Activated naive CD4-positive, alpha-beta T cell treated with anti-CD3 and anti-CD28 coated beads for 36 hours (primary cell): ENCODE measurements around the gene ARL8B. TPM values are rescaled to one million over a fixed set of nuclear protein-coding genes. Genes with fewer than 3 reads are reported as not detected.
"Not testable (repeated sequence)": the region's sequence is repeated elsewhere in the genome, so short reads cannot be mapped to it uniquely, and the experiment has no call there.

Source experiments
- CTCF ChIA-PET: fragments of 350-600 bp; sonication (Branson Sonifier 250); formaldehyde crosslinking; loops from one replicate; lab custom pipeline; 2021; ENCODE audit warnings: antibody characterized with exemption; lab: Charles Lee
- DNase-seq: peaks from one replicate; pipeline ENCODE4 v3.0.0-alpha.2; 2020
- H3K27ac Mint-ChIP-seq: one replicate; pipeline ENCODE4 v1.8.0; 2021; ENCODE audit warnings: mild to moderate bottlenecking, mixed read lengths
- H3K27me3 Mint-ChIP-seq: one replicate; pipeline ENCODE4 v1.8.0; 2021; ENCODE audit warnings: low read depth, mixed read lengths
- H3K36me3 Mint-ChIP-seq: one replicate; pipeline ENCODE4 v1.8.0; 2021; ENCODE audit warnings: low read depth, mixed read lengths
- H3K4me1 Mint-ChIP-seq: one replicate; pipeline ENCODE4 v1.8.0; 2021; ENCODE audit warnings: low read depth, mixed read lengths
- H3K4me3 Mint-ChIP-seq: one replicate; pipeline ENCODE4 v1.8.0; 2021; ENCODE audit warnings: mild to moderate bottlenecking, moderate library complexity, mixed read lengths
- H3K9me3 Mint-ChIP-seq: one replicate; pipeline ENCODE4 v1.8.0; 2021; ENCODE audit warnings: mixed read lengths
- intact Hi-C: fragments of 100-400 bp; cut with micrococcal nuclease; formaldehyde crosslinking; loops from one replicate; pipeline ENCODE4 v1.15.1; 2023
- total RNA-seq, 2 experiments: library from RNA; stranded (reverse); gene quantifications; one replicate each; pipeline ENCODE4 v1.2.3, GENCODE V29; 2021

ARL8B gene
- total RNA-seq, 2 experiments from 2014 or later: 38.4 to 39.3 TPM

DNA sequence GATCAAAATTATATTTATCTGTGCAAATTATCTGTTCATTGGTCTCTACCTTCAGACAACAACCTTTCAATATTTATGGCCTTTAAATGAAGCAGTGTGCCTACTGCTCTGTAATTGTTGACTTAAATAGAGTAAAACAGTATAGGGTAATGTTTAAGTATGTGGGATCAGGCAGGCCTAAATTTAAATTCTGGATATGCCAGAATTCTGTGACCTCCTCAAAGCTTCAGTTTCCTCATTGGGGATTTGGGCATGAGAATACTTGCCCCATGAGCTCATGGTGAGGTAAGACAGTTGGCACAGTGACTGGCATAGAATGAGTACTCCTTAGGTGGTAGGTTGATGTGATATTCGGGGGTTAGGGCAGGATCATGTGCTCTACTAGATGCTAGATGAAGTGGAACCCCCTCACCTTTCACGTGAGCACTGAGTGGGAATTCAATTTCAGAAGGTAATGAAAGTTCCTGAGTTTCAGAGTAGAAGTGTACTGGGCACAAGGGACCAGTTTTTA lies 14.9 kb downstream of the ARL8B start:
- peak overlapping the region; percentile 66 for H3K27ac Mint-ChIP-seq
- no peaks in the 10 kb centered on the region for H3K27me3 Mint-ChIP-seq
- H3K9me3 Mint-ChIP-seq: no peaks in the 10 kb centered on the region
- no peak overlapping the region for H3K4me3 Mint-ChIP-seq
- intact Hi-C loops: loop anchor here (1.0 to 5.0 kb wide), 7 partner anchors 24 to 290 kb away; partner anchors contain the start of gene EDEM1
- no peak for DNase-seq
- CTCF ChIA-PET: interaction anchor here (0.6 to 2.8 kb wide), 11 partner anchors 10 to 107 kb away, joined by 3 to 20 read pairs (median 5); no protein-coding TSS in a partner anchor
- H3K4me1 Mint-ChIP-seq: peaks cover 69% of the 10 kb centered on the region
- peaks cover 1% of the 10 kb centered on the region for H3K36me3 Mint-ChIP-seq

DNA sequence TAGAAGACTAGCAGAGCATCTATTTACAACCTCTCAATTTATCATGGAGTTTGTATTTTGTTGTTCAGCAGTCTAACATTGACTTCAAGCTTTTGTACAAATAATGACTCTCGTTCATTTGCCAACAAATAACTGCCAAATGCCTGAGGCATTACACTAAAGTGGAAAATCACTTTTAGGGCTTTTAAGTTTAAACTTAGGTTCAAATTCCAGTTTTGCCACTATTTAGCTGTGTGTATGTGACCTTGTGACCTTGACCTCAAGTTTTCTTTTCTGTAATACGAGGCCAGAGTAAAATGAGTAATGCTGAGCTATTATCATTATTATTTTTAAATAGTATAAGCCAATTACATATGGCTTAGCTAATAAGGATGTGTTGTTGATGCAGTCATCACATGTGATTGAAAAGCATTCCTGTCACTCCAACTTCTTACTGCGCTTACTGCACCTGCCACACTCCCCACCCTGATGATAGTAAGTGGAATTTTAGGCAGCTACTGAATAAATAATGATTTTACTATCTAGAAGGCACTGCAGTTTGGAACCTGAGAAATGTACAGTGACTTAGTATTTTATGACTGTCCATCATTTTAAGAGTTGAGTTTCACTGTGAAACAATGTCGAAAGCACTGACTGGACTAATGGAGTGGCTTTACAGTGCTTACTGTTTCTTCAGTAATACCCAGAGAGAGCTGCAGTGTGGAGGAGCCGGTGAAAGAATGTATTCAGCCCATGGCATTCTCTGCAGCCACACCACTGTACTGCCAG lies 16.3 kb downstream of the ARL8B start:
- CTCF ChIA-PET: interaction anchor here (0.7 to 2.8 kb wide), 5 partner anchors 47 to 154 kb away, joined by 3 to 6 read pairs (median 4); no protein-coding TSS in a partner anchor
- no peak for DNase-seq
- H3K9me3 Mint-ChIP-seq: no peaks in the 10 kb centered on the region
- no peak overlapping the region for H3K27ac Mint-ChIP-seq
- peaks cover 65% of the 10 kb centered on the region for H3K4me1 Mint-ChIP-seq
- H3K36me3 Mint-ChIP-seq: peaks cover 1% of the 10 kb centered on the region
- H3K27me3 Mint-ChIP-seq: no peaks in the 10 kb centered on the region
- intact Hi-C loops: loop anchor here (5.0 kb wide), 1 partner anchor 289 kb away; no protein-coding TSS in a partner anchor
- no peak overlapping the region for H3K4me3 Mint-ChIP-seq

DNA sequence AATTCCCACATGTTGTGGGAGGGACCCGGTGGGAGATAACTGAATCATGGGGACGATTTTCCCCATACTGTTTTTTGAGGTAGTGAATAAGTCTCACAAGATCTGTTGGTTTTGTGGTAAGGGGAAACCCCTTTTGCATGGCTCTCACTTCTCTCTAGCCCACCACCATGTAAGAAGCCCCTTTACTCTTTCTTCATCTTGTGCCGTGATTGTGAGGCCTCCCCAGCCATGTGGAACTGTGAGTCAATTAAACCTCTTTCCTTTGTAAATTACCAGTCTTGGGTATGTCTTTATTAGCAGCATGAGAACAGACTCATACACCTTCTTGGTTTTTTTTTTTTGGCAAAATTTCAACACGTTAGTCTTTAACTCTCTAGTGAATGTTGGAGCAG lies 18.1 kb downstream of the ARL8B start:
- no peak for DNase-seq
- no peaks in the 10 kb centered on the region for H3K27me3 Mint-ChIP-seq
- CTCF ChIA-PET: interaction anchor here (0.6 kb wide), 1 partner anchor 11 kb away, joined by 4 read pairs; no protein-coding TSS in a partner anchor
- peaks cover 6% of the 10 kb centered on the region for H3K36me3 Mint-ChIP-seq
- no peaks in the 10 kb centered on the region for H3K9me3 Mint-ChIP-seq
- peaks cover 66% of the 10 kb centered on the region for H3K4me1 Mint-ChIP-seq
- no peak overlapping the region for H3K27ac Mint-ChIP-seq
- no peak overlapping the region for H3K4me3 Mint-ChIP-seq
- intact Hi-C loops: no loop called here

DNA sequence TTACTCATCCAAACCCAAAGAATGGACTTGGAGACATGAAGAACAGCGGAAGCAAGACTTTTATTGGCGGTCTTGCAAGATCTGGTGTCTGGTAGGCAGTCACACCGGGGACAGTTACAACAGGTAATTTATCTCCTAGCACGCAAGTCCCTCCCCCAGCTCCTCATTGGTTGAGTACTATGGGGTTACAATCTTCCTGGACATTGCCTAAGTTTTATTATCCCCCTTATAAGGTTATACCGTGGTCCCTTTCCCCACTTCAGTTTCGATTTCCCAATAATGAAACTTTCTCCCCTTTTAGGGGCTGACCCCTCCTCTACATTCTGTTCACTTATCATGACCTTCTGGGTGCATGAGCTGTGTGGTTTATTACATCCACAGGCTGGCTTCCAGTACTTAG lies 18.7 kb downstream of the ARL8B start:
- CTCF ChIA-PET: no interaction called here
- Mint-ChIP-seq H3K27ac (no peak overlapping the region), H3K36me3 (peaks cover 10% of the 10 kb centered on the region), H3K4me3 (no peak overlapping the region), H3K27me3 (no peaks in the 10 kb centered on the region), H3K9me3 (no peaks in the 10 kb centered on the region), H3K4me1 (peaks cover 66% of the 10 kb centered on the region)
- DNase-seq: no peak
- intact Hi-C loops: no loop called here

DNA sequence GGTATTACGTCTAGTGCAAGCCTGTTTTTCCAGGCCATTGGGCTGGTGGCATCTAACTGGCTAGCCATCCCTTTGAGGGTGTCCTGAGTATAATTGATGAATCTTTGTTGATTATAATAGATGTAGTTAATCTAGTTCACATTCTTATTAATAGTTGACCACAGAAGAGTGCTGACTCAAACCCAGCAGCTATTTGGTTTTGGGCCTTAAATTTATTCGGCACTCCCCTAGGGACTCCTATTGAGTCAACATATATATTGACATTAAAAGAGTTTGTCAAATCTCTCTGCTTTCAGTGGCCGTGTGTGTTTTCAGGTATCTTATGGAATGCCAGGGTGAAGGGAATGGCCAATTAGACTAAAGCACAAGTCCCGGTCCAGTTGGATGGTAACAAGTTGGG lies 19.7 kb downstream of the ARL8B start:
- H3K27ac Mint-ChIP-seq: no peak overlapping the region
- peaks cover 15% of the 10 kb centered on the region for H3K36me3 Mint-ChIP-seq
- no peak for DNase-seq
- intact Hi-C loops: no loop called here
- H3K9me3 Mint-ChIP-seq: peaks cover 4% of the 10 kb centered on the region
- H3K4me3 Mint-ChIP-seq: no peak overlapping the region
- H3K4me1 Mint-ChIP-seq: peaks cover 58% of the 10 kb centered on the region
- H3K27me3 Mint-ChIP-seq: no peaks in the 10 kb centered on the region
- CTCF ChIA-PET: no interaction called here

DNA sequence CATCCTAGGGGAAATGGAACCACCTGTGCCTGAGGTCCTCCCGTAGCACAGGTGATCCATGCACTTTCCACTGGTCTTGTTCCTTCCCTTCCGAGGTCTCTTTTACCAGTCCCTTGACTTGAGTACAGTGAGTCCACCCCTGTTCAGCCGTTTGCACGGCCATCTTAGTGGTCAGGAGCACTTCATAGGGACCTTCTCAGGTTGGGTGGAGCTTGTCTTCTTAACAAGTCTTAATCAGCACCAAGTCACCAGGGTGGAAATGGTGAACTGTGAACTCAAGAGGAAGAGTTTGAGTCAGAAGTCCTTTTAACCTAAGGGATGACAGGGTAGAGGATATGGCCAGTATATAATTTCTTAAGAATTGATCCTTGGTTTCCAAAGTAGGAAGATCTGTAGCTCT lies 21.4 kb downstream of the ARL8B start:
- peaks cover 10% of the 10 kb centered on the region for H3K9me3 Mint-ChIP-seq
- H3K4me1 Mint-ChIP-seq: peaks cover 58% of the 10 kb centered on the region
- no peak for DNase-seq
- H3K27me3 Mint-ChIP-seq: no peaks in the 10 kb centered on the region
- no peak overlapping the region for H3K4me3 Mint-ChIP-seq
- CTCF ChIA-PET: no interaction called here
- H3K27ac Mint-ChIP-seq: no peak overlapping the region
- intact Hi-C loops: no loop called here
- H3K36me3 Mint-ChIP-seq: peaks cover 30% of the 10 kb centered on the region

DNA sequence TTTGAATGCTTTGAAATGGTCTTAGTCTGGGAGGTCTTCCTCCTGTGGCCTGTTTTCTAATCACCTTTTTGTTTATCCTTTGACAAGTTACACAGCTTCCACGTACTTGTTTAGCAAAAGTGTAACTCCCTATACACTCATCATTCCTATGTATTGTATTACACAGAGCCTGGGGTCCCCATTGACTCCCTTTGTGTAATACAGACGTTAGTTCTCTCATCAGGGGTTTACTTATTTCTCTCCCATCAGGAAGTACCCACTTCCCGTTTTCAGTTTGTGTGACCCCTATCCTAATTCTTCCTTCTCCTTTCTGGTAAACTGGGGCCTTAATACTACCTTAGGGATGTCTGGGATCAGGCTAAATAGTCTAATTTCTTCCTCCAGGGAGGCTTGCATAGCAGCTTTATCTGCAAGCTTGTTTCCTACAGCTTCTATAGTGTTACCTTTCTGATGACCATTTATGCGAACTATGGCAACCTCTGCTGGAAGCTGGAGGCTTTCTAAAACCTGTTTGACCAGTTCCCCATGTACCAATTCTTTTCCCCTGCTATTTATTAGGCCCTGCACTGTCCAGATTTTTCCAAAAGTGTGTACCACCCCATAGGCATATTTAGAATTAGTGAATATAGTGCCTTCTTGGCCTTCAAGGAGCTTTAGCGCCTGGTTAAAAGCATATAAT lies 22.4 kb downstream of the ARL8B start:
- H3K9me3 Mint-ChIP-seq: peaks cover 10% of the 10 kb centered on the region
- H3K36me3 Mint-ChIP-seq: peaks cover 30% of the 10 kb centered on the region

DNA sequence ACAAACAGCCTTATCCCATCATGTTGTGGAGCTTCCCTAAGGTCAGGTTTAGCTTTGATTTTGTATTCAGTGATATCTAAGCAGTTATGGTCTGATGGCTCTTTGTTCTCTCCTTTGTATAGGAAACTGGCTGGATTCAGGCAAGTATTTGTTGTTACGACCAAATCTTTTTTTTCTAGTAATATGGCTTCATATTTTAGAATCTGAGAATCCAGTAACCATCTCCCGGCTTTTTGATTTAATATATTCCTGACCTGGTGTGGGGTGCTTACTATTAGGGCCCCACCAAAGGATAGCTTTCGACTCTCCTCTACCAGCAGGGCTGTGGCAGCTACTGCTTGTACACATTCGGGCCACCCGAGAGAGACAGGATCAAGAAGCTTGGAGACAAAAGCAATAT lies 23.0 kb downstream of the ARL8B start:
- Mint-ChIP-seq H3K27me3 (no peaks in the 10 kb centered on the region), H3K9me3 (peaks cover 10% of the 10 kb centered on the region), H3K4me3 (no peak overlapping the region), H3K4me1 (peaks cover 57% of the 10 kb centered on the region), H3K27ac (no peak overlapping the region), H3K36me3 (peaks cover 34% of the 10 kb centered on the region)
- intact Hi-C loops: no loop called here
- no peak for DNase-seq
- CTCF ChIA-PET: no interaction called here

More for the DNA sequence above, 22.4 kb downstream of the ARL8B start:
- no peaks in the 10 kb centered on the region for H3K27me3 Mint-ChIP-seq
- CTCF ChIA-PET: no interaction called here
- H3K4me3 Mint-ChIP-seq: no peak overlapping the region
- H3K4me1 Mint-ChIP-seq: peaks cover 58% of the 10 kb centered on the region
- no peak overlapping the region for H3K27ac Mint-ChIP-seq
- DNase-seq: no peak
- intact Hi-C loops: no loop called here

DNA sequence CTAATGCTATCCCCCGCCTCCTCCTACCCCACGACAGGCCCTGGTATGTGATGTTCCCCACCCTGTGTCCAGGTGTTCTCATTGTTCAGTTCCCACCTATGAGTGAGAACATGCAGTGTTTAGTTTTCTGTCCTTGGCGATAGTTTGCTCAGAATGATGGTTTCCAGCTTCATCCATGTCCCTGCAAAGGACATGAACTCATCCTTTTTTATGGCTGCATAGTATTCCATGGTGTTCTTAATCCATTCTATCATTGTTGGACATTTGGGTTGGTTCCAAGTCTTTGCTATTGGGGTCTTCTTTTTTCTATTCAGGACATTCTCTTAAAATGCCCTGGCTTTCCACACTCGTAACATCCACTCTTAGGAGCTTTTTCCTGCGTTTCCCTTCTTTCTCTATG lies 25.1 kb downstream of the ARL8B start:
- CTCF ChIA-PET, H3K27me3 Mint-ChIP-seq, H3K4me3 Mint-ChIP-seq, H3K27ac Mint-ChIP-seq, DNase-seq, intact Hi-C loops, H3K9me3 Mint-ChIP-seq: not testable (repeated sequence)
- Mint-ChIP-seq H3K36me3 (peaks cover 39% of the 10 kb centered on the region), H3K4me1 (peaks cover 48% of the 10 kb centered on the region)

DNA sequence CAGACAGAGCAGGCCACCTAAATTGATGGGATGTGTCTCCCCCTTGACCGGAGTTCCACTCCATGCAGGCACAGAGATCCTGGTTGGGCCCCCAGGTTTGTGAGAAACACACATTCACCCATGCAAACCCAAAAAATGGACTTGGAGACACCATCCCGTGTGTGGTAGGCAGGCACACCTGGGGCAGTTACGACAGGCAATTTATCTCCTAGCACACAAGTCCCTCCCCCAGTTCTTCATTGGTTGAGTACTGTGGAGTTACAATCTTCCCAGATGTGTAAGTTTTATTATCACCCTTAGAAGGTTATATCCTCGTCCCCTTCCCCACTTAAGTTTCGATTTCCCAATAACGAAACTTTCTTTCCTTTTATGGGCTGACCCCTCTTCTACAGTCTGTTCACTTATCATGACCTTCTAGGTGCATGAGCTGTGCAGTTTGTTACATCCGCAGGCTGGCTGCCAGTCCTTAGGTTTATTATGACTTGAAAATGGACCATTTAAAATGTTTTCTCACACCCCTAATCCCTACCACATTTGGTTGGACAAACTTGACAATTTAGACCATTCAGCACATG lies 27.3 kb downstream of the ARL8B start:
- no peak for DNase-seq
- intact Hi-C loops: no loop called here
- no peak overlapping the region for H3K4me3 Mint-ChIP-seq
- H3K36me3 Mint-ChIP-seq: peaks cover 44% of the 10 kb centered on the region
- CTCF ChIA-PET: no interaction called here
- no peaks in the 10 kb centered on the region for H3K27me3 Mint-ChIP-seq
- H3K9me3 Mint-ChIP-seq: peaks cover 10% of the 10 kb centered on the region
- H3K27ac Mint-ChIP-seq: no peak overlapping the region
- H3K4me1 Mint-ChIP-seq: peaks cover 44% of the 10 kb centered on the region

DNA sequence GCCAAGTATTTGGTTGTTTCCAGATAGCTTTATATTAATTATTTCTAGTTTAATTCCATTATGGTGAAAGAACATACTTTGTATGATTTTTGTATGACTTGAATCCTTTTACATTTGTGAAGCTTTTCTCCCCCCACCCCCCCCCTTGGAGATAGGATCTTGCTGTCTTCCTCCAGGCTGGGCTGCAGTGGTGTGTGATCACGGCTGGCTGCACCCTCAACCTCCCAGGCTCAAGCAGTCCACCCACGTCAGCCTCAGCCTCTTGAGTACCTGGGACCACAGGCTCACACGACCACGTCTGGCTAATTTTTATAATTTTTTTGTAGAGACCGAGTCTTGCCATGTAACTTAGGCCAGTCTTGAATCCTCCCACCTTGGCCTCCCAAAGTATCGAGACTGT lies 29.5 kb downstream of the ARL8B start:
- no peak overlapping the region for H3K4me3 Mint-ChIP-seq
- no peak overlapping the region for H3K27ac Mint-ChIP-seq
- peaks cover 56% of the 10 kb centered on the region for H3K4me1 Mint-ChIP-seq
- DNase-seq: no peak
- H3K27me3 Mint-ChIP-seq: no peaks in the 10 kb centered on the region
- peaks cover 35% of the 10 kb centered on the region for H3K36me3 Mint-ChIP-seq
- intact Hi-C loops: no loop called here
- peaks cover 7% of the 10 kb centered on the region for H3K9me3 Mint-ChIP-seq
- CTCF ChIA-PET: no interaction called here

DNA sequence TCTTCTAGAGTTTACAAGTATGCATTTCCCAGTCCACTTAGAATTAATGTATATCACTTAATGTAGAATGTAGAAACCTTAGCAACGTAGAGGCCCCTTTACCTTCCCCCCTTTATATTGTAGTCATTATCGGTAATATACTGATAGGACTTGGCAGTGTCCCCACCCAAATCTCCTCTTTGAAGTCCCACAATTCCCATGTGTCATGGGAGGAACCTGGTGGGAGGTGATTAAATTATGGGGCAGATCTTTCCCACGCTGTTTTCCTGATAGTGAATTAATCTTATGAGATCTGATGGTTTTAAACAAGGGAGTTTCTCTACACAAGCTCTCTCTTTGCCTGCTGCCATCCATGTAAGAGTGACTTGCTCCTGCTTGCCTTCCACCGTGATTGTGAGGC lies 31.0 kb downstream of the ARL8B start:
- CTCF ChIA-PET: no interaction called here
- Mint-ChIP-seq H3K4me1 (peaks cover 62% of the 10 kb centered on the region), H3K4me3 (no peak overlapping the region), H3K27ac (no peak overlapping the region), H3K27me3 (no peaks in the 10 kb centered on the region), H3K36me3 (peaks cover 25% of the 10 kb centered on the region), H3K9me3 (no peaks in the 10 kb centered on the region)
- intact Hi-C loops: no loop called here
- DNase-seq: no peak
